ENCODE results near the gene PRKCQ. TPM values are rescaled to one million over a fixed set of nuclear protein-coding genes. Genes with fewer than 3 reads are reported as not detected.

PRKCQ gene
- total RNA-seq, 1 experiment from 2014 or later = 12.1 TPM

- Histone ChIP-seq H3K18ac (ENCODE audit: insufficient read length, low read depth, low read length) (no peak overlapping the region), H3K14ac (ENCODE audit: insufficient read depth, low read length) (no peak overlapping the region), H2BK15ac (ENCODE audit: low read depth, low read length) (no peak overlapping the region), H4K5ac (ENCODE audit: insufficient read length, low read depth, low read length) (no peak overlapping the region), H3K79me2 (ENCODE audit: insufficient read depth, low read length) (no peaks in the 10 kb centered on the region), H2AK5ac (ENCODE audit: insufficient read length, low read length) (no peak overlapping the region), H4K20me1 (ENCODE audit: control insufficient read depth, insufficient read depth, insufficient read length) (no peaks in the 10 kb centered on the region), H2BK5ac (ENCODE audit: insufficient read length, low read length) (no peak overlapping the region), H3K23ac (ENCODE audit: insufficient read length, low read depth, low read length) (no peak overlapping the region), H3K27ac (ENCODE audit: insufficient read length, low read depth, low read length) (no peak overlapping the region), H3K23me2 (ENCODE audit: insufficient read length, low read depth, low read length, poor library complexity, severe bottlenecking) (no peaks in the 10 kb centered on the region), H3K27me3 (ENCODE audit: insufficient read depth, low read length) (no peaks in the 10 kb centered on the region), H3K9ac (ENCODE audit: extremely low read depth, insufficient read length, low read length) (no peak overlapping the region), H3K79me1 (ENCODE audit: insufficient read depth, low read depth, low read length, poor library complexity, severe bottlenecking) (no peaks in the 10 kb centered on the region), H2BK12ac (ENCODE audit: insufficient read length, low read depth, low read length) (no peak overlapping the region), H2BK120ac (ENCODE audit: low read depth, low read length, poor library complexity, severe bottlenecking) (no peak overlapping the region), H3K4me2 (ENCODE audit: insufficient read depth, insufficient read length, low read length) (no peak overlapping the region), H3K9me3 (ENCODE audit: control insufficient read depth, low read depth, low read length) (no peaks in the 10 kb centered on the region), H3K4ac (ENCODE audit: low read depth, low read length) (no peak overlapping the region), H2AFZ (ENCODE audit: low read length) (no peak overlapping the region), H3T11ph (ENCODE audit: low read length) (no peak overlapping the region), H3K4me1 (ENCODE audit: insufficient read depth, low read length) (no peaks in the 10 kb centered on the region), H2BK20ac (ENCODE audit: low read depth, low read length, poor library complexity, severe bottlenecking) (no peak overlapping the region), H4K8ac (replicated peaks; ENCODE audit: insufficient read length, low read depth, low read length) (no peak overlapping the region), H3K56ac (ENCODE audit: insufficient read length, low read depth, low read length) (no peak overlapping the region), H4K91ac (ENCODE audit: insufficient read length, low read depth, low read length) (no peak overlapping the region)
- no peak overlapping the region for H3K4me3 Mint-ChIP-seq
- H3K27ac Mint-ChIP-seq = no peak overlapping the region; a peak in 2 of 7 replicates
- no peaks in the 10 kb centered on the region for H3K9me3 Mint-ChIP-seq
- no peak for DNase-seq
- peaks cover 26% of the 10 kb centered on the region in 2 experiments for H3K4me1 Mint-ChIP-seq
- no CpG with 5 or more reads among the region's 5 CpGs for WGBS (ENCODE audit: extremely low coverage, insufficient read length, low lambda C conversion rate)
- TF ChIP-seq, protein P1, sequence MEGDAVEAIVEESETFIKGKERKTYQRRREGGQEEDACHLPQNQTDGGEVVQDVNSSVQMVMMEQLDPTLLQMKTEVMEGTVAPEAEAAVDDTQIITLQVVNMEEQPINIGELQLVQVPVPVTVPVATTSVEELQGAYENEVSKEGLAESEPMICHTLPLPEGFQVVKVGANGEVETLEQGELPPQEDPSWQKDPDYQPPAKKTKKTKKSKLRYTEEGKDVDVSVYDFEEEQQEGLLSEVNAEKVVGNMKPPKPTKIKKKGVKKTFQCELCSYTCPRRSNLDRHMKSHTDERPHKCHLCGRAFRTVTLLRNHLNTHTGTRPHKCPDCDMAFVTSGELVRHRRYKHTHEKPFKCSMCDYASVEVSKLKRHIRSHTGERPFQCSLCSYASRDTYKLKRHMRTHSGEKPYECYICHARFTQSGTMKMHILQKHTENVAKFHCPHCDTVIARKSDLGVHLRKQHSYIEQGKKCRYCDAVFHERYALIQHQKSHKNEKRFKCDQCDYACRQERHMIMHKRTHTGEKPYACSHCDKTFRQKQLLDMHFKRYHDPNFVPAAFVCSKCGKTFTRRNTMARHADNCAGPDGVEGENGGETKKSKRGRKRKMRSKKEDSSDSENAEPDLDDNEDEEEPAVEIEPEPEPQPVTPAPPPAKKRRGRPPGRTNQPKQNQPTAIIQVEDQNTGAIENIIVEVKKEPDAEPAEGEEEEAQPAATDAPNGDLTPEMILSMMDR (conservative IDR thresholded peaks at IDR 0.05) = no peak
- peaks cover 7% of the 10 kb centered on the region for H3K27me3 Mint-ChIP-seq (ENCODE audit: low read depth)
- peaks cover 0 to 2% (median 0%) of the 10 kb centered on the region in 3 experiments; a peak in 2 of 7 replicates for H3K36me3 Mint-ChIP-seq (ENCODE audit: insufficient read depth in 1 of 3, low read depth in 3 of 3)
Measured at GRCh38 chr10:6399231-6399741, 180.8 kb downstream of the PRKCQ start.
